ENCODE data around the gene SEMA4C.

DNA sequence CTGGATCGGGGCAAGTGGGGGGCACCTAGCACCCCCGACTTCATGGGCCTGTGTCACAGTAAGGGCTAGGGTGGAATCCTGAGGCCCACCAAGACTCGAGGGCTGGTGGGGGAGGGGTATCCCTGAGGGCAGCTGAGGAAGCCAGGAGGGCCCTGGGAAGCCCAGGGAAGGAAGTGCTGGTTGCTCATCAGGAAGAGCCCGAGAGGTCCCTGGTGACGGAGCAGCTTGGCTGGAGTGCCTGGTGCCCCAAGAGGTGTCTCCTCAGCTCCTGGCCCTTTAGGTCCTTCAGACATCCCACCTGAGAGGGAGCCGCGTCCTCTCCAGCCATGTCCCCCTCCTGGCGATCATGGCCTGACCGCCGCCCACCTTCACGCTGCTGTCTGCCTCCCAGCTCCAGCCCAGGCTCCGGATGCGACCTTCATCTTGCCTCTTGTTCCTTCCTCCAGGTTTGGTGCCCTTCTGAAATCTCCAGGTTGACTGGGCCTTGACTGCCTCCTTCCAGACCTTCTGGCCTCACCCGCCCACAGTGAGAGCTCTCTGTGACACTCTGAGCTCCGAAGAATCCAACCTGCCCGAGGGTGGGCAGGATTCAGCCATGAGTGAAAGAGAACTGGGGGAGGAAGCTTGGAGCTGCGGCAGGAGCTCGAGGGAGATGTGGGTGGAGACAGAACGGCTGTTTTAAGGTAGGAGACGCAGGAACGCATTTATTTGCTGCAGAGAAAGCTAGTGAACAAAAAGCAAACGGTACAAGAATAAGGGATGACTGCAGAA, 42.7 kb upstream of the SEMA4C start:
- TF ChIP-seq, protein P1, sequence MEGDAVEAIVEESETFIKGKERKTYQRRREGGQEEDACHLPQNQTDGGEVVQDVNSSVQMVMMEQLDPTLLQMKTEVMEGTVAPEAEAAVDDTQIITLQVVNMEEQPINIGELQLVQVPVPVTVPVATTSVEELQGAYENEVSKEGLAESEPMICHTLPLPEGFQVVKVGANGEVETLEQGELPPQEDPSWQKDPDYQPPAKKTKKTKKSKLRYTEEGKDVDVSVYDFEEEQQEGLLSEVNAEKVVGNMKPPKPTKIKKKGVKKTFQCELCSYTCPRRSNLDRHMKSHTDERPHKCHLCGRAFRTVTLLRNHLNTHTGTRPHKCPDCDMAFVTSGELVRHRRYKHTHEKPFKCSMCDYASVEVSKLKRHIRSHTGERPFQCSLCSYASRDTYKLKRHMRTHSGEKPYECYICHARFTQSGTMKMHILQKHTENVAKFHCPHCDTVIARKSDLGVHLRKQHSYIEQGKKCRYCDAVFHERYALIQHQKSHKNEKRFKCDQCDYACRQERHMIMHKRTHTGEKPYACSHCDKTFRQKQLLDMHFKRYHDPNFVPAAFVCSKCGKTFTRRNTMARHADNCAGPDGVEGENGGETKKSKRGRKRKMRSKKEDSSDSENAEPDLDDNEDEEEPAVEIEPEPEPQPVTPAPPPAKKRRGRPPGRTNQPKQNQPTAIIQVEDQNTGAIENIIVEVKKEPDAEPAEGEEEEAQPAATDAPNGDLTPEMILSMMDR (IDR thresholded peaks at IDR 0.05), result no peak
- TF ChIP-seq EZH2phosphoT487 (IDR thresholded peaks at IDR 0.05; ENCODE audit: borderline replicate concordance, low read depth) (no peak), SMC3 (IDR thresholded peaks at IDR 0.05; ENCODE audit: low read depth, low read length) (no peak), EP300 (IDR thresholded peaks at IDR 0.05; ENCODE audit: borderline replicate concordance in 1 of 2, low read depth in 1 of 2, low read length in 1 of 2) (no peak), RAD21 (IDR thresholded peaks at IDR 0.05; ENCODE audit: low read length) (no peak), FOSL2 (IDR thresholded peaks at IDR 0.05; ENCODE audit: borderline replicate concordance, low read depth) (no peak), GABPA (IDR thresholded peaks at IDR 0.05; ENCODE audit: low read depth) (no peak), ELF1 (IDR thresholded peaks at IDR 0.05) (no peak), GATA2 (CRISPR knock-in tag; IDR thresholded peaks at IDR 0.05) (no peak), MXI1 (IDR thresholded peaks at IDR 0.05; ENCODE audit: low read depth, low read length) (no peak), FOXJ3 (CRISPR knock-in tag; IDR thresholded peaks at IDR 0.05) (no peak)
- TF ChIP-seq, protein P2, sequence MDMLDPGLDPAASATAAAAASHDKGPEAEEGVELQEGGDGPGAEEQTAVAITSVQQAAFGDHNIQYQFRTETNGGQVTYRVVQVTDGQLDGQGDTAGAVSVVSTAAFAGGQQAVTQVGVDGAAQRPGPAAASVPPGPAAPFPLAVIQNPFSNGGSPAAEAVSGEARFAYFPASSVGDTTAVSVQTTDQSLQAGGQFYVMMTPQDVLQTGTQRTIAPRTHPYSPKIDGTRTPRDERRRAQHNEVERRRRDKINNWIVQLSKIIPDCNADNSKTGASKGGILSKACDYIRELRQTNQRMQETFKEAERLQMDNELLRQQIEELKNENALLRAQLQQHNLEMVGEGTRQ (IDR thresholded peaks at IDR 0.05; ENCODE audit: borderline replicate concordance, low read depth, low read length), result no peak
- TF ChIP-seq, protein P3, sequence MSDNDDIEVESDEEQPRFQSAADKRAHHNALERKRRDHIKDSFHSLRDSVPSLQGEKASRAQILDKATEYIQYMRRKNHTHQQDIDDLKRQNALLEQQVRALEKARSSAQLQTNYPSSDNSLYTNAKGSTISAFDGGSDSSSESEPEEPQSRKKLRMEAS (IDR thresholded peaks at IDR 0.05; ENCODE audit: low read depth), result no peak
- TF ChIP-seq, protein P4, sequence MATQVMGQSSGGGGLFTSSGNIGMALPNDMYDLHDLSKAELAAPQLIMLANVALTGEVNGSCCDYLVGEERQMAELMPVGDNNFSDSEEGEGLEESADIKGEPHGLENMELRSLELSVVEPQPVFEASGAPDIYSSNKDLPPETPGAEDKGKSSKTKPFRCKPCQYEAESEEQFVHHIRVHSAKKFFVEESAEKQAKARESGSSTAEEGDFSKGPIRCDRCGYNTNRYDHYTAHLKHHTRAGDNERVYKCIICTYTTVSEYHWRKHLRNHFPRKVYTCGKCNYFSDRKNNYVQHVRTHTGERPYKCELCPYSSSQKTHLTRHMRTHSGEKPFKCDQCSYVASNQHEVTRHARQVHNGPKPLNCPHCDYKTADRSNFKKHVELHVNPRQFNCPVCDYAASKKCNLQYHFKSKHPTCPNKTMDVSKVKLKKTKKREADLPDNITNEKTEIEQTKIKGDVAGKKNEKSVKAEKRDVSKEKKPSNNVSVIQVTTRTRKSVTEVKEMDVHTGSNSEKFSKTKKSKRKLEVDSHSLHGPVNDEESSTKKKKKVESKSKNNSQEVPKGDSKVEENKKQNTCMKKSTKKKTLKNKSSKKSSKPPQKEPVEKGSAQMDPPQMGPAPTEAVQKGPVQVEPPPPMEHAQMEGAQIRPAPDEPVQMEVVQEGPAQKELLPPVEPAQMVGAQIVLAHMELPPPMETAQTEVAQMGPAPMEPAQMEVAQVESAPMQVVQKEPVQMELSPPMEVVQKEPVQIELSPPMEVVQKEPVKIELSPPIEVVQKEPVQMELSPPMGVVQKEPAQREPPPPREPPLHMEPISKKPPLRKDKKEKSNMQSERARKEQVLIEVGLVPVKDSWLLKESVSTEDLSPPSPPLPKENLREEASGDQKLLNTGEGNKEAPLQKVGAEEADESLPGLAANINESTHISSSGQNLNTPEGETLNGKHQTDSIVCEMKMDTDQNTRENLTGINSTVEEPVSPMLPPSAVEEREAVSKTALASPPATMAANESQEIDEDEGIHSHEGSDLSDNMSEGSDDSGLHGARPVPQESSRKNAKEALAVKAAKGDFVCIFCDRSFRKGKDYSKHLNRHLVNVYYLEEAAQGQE (IDR thresholded peaks at IDR 0.05; ENCODE audit: low read depth, low read length), result no peak

Measured in SK-N-SH (cell line).